Hepatocyte (in vitro differentiated cells): Measurements from ENCODE around the gene PTPRZ1.

ENCODE experiments used
- EZH2 ChIP-seq: fragments of 200-600 bp; sonication (generic); IDR thresholded peaks from 2 replicates; pipeline ENCODE4 v1.6.1; 2016; ENCODE audit warnings: antibody characterized with exemption, mild to moderate bottlenecking, borderline replicate concordance
- EZH2phosphoT487 ChIP-seq: fragments of 200-600 bp; sonication (generic); IDR thresholded peaks from one replicate; pipeline ENCODE4 v1.6.1; 2018; ENCODE audit warnings: antibody characterized with exemption, mild to moderate bottlenecking, low read depth, moderate library complexity; ENCODE audit not compliant: unreplicated experiment, severe bottlenecking
- TF ChIP-seq, protein P1 (sequence below): fragments of 200-600 bp; sonication (generic); IDR thresholded peaks from 2 replicates; pipeline ENCODE4 v1.5.1; 2016; ENCODE audit warnings: antibody characterized with exemption, mild to moderate bottlenecking; ENCODE audit not compliant: poor library complexity

- TF ChIP-seq, protein P1, sequence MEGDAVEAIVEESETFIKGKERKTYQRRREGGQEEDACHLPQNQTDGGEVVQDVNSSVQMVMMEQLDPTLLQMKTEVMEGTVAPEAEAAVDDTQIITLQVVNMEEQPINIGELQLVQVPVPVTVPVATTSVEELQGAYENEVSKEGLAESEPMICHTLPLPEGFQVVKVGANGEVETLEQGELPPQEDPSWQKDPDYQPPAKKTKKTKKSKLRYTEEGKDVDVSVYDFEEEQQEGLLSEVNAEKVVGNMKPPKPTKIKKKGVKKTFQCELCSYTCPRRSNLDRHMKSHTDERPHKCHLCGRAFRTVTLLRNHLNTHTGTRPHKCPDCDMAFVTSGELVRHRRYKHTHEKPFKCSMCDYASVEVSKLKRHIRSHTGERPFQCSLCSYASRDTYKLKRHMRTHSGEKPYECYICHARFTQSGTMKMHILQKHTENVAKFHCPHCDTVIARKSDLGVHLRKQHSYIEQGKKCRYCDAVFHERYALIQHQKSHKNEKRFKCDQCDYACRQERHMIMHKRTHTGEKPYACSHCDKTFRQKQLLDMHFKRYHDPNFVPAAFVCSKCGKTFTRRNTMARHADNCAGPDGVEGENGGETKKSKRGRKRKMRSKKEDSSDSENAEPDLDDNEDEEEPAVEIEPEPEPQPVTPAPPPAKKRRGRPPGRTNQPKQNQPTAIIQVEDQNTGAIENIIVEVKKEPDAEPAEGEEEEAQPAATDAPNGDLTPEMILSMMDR: no peak
- TF ChIP-seq EZH2 (no peak), EZH2phosphoT487 (no peak)
Measured at GRCh38 chr7:121885166-121885920, 12.4 kb downstream of the PTPRZ1 start.
